ENCODE results near the gene NPAS3.

DNA sequence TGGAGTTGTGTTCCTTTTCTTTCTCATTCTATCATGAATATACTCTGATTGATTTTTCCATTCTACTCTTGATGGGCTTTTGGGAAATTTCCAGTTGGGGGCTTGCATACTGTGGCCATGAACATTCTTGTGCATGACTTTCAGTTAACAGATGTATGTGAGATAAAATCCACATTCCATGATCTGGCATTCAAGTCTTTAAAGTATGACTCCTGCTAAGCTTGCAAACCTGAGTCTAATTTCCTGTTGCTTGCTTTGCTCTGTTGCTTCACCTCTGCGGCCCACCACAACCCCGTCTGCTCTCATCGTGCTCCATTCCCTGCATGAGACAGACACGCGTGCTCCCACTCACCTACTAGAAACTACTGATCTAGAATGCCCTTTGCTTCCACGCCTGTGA lies 24.3 kb upstream of the NPAS3 start:
- no peak for TF ChIP-seq YY1 (IDR thresholded peaks at IDR 0.05)
- TF ChIP-seq, protein P1, sequence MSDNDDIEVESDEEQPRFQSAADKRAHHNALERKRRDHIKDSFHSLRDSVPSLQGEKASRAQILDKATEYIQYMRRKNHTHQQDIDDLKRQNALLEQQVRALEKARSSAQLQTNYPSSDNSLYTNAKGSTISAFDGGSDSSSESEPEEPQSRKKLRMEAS (IDR thresholded peaks at IDR 0.05): no peak
- TF ChIP-seq, protein P2, sequence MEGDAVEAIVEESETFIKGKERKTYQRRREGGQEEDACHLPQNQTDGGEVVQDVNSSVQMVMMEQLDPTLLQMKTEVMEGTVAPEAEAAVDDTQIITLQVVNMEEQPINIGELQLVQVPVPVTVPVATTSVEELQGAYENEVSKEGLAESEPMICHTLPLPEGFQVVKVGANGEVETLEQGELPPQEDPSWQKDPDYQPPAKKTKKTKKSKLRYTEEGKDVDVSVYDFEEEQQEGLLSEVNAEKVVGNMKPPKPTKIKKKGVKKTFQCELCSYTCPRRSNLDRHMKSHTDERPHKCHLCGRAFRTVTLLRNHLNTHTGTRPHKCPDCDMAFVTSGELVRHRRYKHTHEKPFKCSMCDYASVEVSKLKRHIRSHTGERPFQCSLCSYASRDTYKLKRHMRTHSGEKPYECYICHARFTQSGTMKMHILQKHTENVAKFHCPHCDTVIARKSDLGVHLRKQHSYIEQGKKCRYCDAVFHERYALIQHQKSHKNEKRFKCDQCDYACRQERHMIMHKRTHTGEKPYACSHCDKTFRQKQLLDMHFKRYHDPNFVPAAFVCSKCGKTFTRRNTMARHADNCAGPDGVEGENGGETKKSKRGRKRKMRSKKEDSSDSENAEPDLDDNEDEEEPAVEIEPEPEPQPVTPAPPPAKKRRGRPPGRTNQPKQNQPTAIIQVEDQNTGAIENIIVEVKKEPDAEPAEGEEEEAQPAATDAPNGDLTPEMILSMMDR (IDR thresholded peaks at IDR 0.05; ENCODE audit: low read depth, low read length, missing input control): no peak
- TF ChIP-seq, protein P3, sequence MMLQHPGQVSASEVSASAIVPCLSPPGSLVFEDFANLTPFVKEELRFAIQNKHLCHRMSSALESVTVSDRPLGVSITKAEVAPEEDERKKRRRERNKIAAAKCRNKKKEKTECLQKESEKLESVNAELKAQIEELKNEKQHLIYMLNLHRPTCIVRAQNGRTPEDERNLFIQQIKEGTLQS (IDR thresholded peaks at IDR 0.05): no peak
- TF ChIP-seq TAF1 (conservative IDR thresholded peaks at IDR 0.05): no peak
- TF ChIP-seq RAD21 (IDR thresholded peaks at IDR 0.05): no peak
- no peak for TF ChIP-seq GABPA (IDR thresholded peaks at IDR 0.05 in 1 of 2, conservative IDR thresholded peaks at IDR 0.05 in 1 of 2)
- TF ChIP-seq, protein P4, sequence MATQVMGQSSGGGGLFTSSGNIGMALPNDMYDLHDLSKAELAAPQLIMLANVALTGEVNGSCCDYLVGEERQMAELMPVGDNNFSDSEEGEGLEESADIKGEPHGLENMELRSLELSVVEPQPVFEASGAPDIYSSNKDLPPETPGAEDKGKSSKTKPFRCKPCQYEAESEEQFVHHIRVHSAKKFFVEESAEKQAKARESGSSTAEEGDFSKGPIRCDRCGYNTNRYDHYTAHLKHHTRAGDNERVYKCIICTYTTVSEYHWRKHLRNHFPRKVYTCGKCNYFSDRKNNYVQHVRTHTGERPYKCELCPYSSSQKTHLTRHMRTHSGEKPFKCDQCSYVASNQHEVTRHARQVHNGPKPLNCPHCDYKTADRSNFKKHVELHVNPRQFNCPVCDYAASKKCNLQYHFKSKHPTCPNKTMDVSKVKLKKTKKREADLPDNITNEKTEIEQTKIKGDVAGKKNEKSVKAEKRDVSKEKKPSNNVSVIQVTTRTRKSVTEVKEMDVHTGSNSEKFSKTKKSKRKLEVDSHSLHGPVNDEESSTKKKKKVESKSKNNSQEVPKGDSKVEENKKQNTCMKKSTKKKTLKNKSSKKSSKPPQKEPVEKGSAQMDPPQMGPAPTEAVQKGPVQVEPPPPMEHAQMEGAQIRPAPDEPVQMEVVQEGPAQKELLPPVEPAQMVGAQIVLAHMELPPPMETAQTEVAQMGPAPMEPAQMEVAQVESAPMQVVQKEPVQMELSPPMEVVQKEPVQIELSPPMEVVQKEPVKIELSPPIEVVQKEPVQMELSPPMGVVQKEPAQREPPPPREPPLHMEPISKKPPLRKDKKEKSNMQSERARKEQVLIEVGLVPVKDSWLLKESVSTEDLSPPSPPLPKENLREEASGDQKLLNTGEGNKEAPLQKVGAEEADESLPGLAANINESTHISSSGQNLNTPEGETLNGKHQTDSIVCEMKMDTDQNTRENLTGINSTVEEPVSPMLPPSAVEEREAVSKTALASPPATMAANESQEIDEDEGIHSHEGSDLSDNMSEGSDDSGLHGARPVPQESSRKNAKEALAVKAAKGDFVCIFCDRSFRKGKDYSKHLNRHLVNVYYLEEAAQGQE (IDR thresholded peaks at IDR 0.05): no peak
- no peak for TF ChIP-seq SP1 (IDR thresholded peaks at IDR 0.05)
- TF ChIP-seq FOXA1 (IDR thresholded peaks at IDR 0.05): no peak
- TF ChIP-seq JUND (IDR thresholded peaks at IDR 0.05): no peak
- no peak for TF ChIP-seq RXRA (IDR thresholded peaks at IDR 0.05)
- no peak for TF ChIP-seq EGR1 (IDR thresholded peaks at IDR 0.05; ENCODE audit: low read depth in 2 of 2)

Measured in liver (tissue), 3 donors.